ENCODE measurements around the gene TLR10.
"Not testable (repeated sequence)": the region's sequence is repeated elsewhere in the genome, so short reads cannot be mapped to it uniquely, and the experiment has no call there.

TLR10 gene, protein sequence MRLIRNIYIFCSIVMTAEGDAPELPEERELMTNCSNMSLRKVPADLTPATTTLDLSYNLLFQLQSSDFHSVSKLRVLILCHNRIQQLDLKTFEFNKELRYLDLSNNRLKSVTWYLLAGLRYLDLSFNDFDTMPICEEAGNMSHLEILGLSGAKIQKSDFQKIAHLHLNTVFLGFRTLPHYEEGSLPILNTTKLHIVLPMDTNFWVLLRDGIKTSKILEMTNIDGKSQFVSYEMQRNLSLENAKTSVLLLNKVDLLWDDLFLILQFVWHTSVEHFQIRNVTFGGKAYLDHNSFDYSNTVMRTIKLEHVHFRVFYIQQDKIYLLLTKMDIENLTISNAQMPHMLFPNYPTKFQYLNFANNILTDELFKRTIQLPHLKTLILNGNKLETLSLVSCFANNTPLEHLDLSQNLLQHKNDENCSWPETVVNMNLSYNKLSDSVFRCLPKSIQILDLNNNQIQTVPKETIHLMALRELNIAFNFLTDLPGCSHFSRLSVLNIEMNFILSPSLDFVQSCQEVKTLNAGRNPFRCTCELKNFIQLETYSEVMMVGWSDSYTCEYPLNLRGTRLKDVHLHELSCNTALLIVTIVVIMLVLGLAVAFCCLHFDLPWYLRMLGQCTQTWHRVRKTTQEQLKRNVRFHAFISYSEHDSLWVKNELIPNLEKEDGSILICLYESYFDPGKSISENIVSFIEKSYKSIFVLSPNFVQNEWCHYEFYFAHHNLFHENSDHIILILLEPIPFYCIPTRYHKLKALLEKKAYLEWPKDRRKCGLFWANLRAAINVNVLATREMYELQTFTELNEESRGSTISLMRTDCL

GRCh38 chr4:38782452-38783108 lies at the start of gene TLR10:
TLR10 (minus strand) TSS chr4:38782990; CDS start chr4:38775590, 7,400 bp downstream.
- peak; percentile 41 for DNase-seq

GRCh38 chr4:38832206-38832605 lies 49.4 kb upstream of the TLR10 start:
- no peak for DNase-seq

DNA sequence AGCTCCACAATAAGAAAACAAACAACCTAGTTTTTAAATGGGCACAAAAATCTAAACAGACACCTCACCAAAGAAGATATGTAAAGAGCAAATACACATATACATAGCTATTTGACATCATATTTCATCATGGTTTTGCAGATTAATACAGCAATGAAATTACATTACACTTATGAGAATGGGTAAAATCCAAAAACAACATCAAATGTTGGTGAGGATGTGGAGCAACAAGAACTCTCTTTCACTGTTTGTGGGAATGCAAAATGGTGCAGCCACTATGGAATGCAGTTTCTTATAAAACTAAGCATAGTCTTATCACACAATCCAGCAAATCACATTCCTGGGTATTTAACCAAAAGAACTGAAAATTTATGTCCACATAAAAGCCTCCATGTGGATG lies 48.9 kb upstream of the TLR10 start:
- DNase-seq: no peak

GRCh38 chr4:38829237-38829636 lies 46.4 kb upstream of the TLR10 start:
- no peak for DNase-seq

GRCh38 chr4:38823766-38824165 lies 41.0 kb upstream of the TLR10 start:
- no peak for DNase-seq

DNA sequence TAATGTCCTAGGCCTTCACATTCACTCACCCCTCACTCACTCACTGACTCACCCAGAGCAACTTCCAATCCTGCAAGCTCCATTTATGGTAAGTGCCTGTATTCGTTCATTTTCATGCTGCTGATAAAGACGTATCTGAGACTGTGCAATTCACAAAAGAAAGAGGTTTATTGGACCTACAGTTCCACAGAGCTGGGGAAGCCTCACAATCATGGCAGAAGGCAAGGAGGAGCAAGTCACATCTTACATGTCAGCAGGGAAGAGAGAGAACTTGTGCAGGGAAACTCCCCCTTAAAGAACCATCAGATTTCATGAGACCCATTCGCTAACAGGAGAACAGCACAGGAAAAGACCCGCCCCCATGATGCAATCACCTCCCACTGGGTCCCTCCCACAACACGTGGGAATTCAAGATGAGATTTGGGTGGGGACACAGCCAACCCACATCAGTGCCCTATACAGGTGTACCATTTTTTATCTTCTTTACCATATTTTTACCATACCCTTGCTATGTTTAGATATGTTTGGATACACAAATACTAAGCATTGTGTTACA lies 40.0 kb upstream of the TLR10 start:
- DNase-seq: no peak

- DNase-seq: no peak
Measured at GRCh38 chr4:38821739-38822138, 38.9 kb upstream of the TLR10 start.

- DNase-seq: no peak
Measured at GRCh38 chr4:38820329-38821061, 37.7 kb upstream of the TLR10 start.

DNA sequence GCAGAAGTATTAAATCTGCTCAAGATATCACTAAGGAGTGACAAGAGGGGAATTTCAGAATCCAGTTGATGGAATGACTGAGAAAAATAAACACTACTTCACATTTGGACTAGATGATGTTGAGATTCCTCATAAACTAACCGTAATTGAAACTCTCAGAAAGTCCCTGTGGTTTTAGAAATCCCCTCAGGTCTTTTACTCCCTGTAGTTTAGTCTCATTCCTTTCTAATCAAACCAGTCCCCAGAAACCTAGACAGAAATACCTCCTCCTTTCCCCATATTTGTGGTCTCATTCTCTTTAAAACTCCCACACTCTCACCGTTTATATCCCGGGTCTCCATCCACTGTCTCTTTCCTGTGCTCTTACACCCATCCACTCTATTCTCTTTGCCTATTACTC lies 36.8 kb upstream of the TLR10 start:
- DNase-seq: no peak

DNA sequence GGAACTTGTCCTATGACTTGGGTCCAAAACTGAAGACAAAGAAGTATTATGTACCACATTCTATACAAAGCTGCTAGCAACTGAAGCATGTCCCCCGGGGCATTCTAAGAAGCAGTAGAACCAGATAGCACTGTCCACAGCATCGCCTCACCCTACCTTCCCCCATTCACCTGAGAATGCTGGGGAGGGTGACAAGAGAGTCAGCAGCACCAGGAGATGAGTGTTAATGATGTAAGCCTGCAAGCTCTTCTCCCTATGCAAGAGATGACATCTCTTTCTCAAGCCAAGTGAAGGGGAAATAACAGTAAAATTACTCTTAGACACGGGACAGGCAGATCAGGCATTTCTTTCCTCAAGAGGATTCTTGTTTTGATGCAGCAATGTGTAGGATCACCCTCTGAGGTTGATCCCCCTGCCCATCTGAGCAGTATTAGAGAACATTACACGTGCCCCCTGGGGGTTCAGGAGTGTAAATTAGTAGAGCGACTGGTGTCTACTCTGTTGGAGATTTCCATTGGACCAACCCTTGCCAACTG lies 35.7 kb upstream of the TLR10 start:
- peak; percentile 40 for DNase-seq

DNA sequence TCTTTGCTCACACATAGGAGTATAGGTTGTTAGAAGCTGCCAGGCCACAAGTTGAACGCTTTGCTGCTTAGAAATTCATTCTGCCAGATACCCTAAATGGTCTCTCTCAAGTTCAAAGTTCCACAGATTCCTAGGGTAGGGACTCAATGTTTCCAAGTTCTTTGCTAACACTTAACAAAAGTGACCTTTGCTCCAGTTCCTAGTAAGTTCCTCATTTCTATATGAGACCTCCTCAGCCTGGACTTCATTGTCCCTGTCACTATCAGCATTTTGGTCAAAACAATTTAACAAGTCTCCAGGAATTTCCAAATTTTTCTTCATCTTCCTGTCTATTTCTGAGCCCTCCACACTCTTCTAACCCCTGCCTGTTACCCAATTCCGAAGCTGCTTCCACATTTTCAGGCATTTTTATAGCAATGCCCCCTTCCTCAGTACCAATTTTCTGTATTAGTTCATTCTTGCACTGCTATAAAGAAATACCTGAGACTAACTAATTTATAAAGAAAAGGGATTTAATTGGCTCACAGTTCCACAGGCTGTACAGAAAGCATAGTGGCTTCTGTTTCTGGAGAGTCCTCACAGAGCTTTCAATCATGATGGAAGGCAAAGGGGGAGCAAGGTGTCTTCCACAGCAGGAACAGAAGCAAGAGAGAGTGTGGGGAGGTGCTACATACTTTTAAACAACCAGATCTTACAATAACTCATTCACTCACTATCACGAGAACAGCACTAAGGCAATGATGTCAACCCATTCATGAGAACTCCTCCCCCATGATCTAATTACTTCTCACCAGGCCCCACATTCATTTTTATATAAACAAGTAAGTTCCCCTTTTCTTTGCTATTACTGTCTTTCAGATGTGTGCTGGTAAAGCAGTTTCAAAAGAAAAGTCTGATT lies 33.3 kb upstream of the TLR10 start:
- no peak for DNase-seq

DNA sequence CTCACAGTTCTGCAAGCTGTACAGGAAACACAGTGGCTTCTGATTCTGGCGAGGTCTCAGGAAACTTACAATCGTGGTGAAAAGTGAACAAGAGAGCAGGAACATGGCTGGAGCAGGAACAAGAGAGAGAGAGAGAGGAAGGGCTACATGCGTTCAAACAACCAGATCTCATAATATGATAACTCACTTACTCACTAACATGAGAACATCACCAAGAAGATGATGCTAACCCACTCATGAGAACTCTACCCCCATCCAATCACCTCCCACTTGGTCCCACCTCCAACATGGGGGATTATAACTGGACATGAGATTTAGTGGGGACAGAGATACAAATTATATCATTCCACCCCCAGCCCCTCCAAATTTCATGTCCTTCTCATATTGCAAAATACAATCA lies 31.6 kb upstream of the TLR10 start:
- no peak for DNase-seq

DNA sequence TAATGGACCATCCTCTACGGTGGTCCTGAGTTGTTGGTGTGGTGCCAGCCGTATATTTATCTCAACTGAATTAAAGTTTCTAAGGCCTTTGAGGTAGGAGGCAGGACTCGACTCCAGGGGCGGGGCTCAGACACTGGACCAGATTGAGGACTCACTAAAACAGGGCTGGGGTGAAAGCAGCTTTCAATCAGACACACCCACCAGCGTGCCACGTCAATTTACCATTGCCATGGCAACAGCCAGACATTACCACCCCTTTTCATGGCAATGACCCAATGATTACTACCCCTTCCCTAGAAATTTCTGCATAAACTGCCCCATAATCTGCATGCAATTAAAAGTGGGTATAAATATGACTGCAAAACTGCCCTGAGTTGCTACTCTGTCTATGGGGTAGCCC lies 28.5 kb upstream of the TLR10 start:
- DNase-seq: no peak

- DNase-seq: not testable (repeated sequence)
Measured at GRCh38 chr4:38807462-38807861, 24.7 kb upstream of the TLR10 start.

DNA sequence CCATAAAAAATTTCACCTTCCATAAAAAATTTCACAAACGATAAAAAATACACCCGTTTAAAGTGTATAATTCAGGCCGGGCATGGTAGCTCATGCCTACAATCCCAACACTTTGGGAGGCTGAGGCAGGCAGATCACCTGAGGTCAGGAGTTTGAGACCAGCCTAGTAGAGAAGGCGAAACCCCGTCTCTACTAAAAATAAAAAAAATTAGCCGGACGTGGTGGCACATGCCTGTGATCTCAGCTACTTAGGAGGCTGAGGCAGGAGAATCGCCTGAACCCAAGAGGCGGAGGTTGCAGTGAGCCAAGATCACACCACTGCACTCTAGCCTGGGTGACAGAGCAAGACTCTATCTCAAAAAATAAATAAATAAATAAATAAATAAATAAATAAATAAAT lies 23.5 kb upstream of the TLR10 start:
- not testable (repeated sequence) for DNase-seq

DNA sequence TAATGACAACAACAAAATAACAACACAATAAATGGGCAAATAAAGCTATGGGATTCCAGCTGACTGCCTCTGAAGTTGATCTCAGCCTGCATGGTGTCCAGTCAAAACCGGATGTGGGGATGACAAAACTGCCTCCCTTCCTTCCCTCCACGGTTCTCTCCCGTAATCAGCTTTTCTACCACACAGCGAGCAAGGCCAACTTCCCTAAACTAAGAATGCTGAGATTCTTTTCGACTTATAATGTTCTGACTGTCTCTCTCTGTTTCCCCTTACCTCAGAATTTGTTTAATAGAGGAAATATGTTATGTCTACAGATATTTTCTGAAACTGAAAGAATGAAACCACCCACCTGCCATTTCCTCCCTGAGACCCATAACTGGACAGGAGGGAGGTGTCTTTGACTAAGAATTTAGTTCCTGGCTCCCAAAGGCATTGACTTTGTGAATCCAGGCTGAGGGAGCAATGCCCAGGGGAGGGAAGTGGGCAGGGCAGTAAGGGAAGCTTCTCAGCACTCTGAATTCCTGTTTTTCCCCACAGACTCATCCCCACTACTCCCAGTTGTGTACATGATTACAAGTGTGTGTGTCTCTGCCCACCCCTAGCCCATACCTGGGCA lies 22.8 kb upstream of the TLR10 start:
- peak; percentile 24 for DNase-seq

DNA sequence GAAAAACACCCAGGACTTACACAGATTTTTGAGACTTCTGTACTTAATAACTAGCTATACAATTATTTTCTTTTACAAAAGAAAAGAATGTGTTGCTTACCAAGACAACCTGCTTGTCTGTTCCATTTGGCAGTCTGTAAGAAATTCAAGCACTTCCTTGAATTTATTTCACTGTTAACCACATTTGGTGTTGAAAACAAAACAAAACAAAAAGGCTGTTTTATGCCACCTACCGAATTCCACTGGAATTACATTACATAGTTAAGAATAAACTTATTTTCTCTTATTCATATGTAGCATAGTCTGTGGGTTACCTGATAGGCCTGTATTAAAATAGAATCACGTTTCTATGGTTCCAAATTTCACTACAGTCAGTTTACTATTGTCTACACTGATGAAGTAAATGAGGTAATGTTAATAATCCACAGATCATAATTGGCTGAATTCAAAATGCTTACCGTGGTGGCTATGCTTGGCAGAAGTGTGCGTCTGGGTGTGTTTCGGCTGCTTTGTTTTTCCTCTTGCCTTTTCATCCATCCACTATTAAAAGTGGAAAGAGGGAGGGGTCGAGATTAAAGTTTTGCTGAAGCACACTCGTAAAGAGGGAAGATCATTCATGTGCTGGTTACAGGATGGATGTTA lies 22.0 kb upstream of the TLR10 start, which contains the start of gene TLR1:
Gene TLR1 (minus strand): TSS at position 138 of the 642 bp plus-strand sequence. CDS start 5,960 bp downstream, outside the sequence.
- peak; percentile 83 for DNase-seq

GRCh38 chr4:38803833-38804653 lies 21.3 kb upstream of the TLR10 start:
- no peak for DNase-seq

Data from kidney glomerular epithelial cell (primary cell).